NK-92 treated with Interleukin-12 subunit alpha and Interleukin-12 subunit beta, amount 100 ng/mL, for 24 hours (cell line): ENCODE results near the gene EPAS1.
"Not testable (repeated sequence)": the region's sequence is repeated elsewhere in the genome, so short reads cannot be mapped to it uniquely, and the experiment has no call there.

ENCODE experiments used
- DNase-seq: peaks from one replicate; lab custom pipeline; 2025; lab: John Stamatoyannopoulos, UW

The EPAS1 gene

DNA sequence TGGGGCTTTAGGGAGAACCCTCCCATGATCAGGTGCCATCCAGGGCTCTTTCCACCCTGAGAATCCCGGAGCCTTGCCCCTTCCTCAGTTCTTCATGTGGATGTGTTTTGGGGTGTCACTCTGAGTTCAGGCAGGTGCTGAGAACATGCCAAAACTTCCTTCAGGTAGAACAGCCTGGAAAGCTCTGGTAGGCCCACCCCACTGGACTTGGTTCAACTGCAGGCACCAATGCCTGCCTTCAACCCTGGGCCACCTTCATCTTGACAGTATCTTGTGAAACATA is 85.8 kb downstream of the EPAS1 start:
- DNase-seq = no peak

DNA sequence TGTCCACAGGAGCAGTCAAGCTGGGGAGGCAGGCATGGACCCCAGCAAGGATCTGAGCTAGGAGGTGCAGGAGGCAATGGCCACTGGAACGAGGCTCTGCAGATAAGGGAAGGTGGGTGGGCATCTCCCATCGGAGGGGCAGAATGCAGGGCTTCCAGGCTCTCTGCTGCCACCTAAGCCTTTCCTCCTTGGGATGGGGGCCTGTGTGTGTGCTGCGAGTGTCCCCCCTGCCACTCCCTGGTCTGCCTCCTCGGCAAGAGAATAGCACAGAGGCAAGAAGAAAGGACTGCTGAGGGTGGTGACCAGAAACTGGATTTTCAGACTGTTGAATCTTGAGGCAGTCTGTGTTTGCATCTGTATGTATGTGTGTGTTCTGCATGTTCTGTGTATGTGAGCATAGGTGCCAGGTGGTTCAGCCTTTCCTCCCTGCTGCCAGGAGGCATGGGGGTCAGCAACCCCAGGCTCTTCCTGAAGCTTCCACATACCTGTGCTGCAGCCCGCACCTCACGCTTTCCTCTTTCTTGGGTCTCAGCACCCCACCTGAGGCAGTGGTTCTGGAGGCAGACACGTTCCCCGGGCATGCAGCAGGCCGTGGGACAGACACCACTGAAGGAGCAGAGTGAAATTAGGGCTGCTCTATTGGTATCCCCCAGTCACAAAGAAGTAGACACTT is 86.7 kb downstream of the EPAS1 start:
- DNase-seq = no peak

- no peak for DNase-seq
Observed at GRCh38 chr2:46384457-46384815, 87.2 kb downstream of the EPAS1 start.

GRCh38 chr2:46385786-46386577 is 88.8 kb downstream of the EPAS1 start:
- DNase-seq = no peak

DNA sequence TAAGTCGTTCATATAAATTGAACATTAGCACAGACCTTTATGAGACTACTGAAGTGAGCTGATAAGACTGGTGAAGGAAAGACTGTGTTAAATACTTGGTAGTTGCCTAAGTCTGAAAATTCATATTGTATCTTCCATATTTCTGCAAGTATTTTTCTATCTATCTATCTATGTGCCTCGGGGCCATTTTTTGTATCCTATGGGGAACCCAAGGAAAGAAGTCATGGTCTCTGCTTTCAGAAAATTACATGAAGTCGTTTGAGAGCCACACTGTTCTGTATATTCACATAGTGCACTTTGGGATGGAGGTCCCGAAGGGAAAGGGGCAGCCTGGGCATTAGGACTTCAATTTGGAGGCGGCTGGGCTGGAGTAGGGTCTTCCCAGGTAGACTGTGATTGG is 89.6 kb downstream of the EPAS1 start:
- DNase-seq = no peak

DNA sequence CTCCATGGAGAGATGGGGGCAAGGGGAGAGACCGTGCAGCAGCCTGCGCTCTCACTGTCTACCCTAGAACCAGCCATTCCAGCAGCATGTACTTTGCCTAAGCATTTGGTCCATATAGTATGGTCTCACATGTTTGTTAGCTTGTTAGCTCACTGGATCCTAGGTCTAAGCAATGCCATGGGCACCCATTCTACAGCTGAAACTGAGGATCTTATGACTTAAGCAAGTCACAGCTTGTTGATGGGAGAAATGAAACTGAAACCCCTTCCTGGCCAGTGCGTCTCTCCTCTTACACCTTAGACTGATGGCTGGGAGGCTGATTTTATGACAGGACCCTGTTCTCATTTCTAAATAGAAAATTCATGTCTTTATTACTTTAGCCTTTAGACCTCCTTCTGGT is 90.1 kb downstream of the EPAS1 start:
- no peak for DNase-seq

GRCh38 chr2:46387886-46388515 is 90.8 kb downstream of the EPAS1 start:
- DNase-seq = no peak

- DNase-seq = no peak
Observed at GRCh38 chr2:46388881-46389280, 91.7 kb downstream of the EPAS1 start.

DNA sequence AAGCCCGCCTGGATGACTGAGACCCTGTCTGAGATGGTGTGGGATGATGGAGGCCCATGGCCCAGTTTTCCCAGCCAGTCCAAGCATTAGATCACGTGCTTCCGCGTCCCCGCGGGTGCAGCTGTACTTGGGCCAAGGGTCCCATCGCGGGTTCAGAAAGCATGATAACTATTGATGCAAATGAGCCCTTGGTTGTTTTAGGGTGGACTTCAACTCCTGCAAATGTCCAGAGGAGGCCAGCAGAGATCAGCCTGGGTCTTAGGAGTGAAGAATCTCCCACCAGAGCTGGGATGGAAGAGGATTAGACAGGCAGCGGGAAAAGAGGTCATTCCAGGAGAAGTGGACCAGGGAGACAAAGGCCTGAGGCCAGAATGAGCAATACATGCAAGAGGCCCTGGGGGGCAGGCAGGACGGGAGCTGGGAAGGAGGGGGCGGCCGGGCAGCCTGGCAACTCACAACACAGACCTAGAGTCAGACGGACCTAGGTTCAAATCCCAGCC is 92.3 kb downstream of the EPAS1 start:
- no peak for DNase-seq

DNA sequence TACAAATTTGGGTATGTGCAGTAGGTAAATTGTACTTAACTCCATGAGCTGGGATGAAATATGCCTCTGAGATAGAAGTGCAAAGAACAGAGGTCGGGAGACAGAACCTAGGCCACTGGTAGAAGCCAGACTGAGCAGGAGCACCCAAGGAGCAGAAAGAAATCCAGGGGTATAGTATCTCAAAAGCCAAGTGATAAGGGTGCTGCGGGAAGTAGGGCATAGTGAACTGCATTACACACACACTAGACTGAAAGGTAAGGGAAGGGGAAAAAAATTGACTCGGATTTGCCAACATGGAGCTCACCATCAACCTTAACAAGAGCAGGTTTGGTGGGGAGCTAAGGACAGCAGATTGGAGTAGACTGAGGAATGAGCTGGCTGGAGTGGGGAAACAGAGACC is 92.8 kb downstream of the EPAS1 start:
- no peak for DNase-seq

GRCh38 chr2:46390901-46391395 is 93.7 kb downstream of the EPAS1 start:
- DNase-seq = no peak

DNA sequence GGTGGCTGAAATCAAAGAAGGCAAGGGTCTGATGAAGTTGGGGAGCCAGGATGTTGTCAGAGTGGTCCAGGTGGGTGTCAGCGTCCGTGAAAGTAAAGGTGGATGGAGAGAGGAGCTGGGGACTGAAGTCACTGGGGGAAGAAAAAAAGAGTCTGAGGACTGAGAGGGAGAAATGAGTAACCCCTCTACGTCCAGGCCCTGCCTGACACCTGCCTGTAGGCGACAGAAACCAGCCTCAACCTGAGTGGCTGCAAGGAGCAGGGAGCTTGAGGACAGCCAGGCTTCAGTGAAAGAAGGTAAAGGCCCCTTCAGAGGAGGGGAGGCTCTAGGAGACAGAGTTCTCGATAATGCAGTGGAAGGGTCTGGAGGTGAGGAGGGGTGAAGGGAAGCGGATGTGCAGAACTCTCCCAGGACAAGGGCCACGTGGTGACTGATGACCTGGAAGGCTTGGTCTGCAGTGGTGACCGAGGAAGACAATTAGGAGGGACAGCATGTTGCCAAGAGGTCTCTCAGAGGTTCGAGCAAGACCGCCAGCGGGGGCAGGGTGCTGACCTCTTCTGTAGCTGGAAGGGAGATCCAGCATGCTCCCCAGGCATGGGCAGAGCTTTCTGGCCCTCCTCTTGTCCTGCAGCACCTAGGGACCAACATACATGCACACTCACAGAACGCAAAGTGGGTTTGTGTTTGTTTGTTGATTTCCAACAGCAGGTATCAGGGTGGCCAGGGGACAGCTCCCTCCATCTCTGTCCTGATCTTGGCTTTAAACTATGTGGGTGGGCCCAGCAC is 95.5 kb downstream of the EPAS1 start:
- DNase-seq = no peak

DNA sequence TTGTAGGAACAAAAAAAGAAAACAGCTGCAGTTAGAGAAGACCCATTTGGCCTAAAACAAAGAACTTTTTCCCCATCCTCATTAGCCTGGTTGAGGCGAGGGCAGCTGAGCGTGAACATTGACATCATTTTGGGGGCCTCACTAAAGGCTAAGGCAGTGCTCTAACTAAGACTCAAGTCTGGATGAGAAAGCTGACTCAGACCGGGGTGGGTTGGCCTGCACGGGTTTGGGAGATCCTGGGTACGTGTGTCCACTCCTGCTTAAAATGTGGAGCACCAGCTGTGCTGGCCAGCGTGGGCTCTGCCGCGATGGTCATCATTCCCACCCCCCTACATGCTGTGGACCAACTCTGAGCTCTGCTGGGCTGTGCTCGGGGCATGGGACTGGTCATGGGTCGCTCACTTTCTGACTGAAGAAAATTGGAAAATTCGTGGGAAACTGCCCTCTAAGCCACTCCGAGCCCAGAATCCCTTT is 96.2 kb downstream of the EPAS1 start:
- DNase-seq = no peak

- DNase-seq = no peak
Observed at GRCh38 chr2:46393865-46394264, 96.7 kb downstream of the EPAS1 start.

DNA sequence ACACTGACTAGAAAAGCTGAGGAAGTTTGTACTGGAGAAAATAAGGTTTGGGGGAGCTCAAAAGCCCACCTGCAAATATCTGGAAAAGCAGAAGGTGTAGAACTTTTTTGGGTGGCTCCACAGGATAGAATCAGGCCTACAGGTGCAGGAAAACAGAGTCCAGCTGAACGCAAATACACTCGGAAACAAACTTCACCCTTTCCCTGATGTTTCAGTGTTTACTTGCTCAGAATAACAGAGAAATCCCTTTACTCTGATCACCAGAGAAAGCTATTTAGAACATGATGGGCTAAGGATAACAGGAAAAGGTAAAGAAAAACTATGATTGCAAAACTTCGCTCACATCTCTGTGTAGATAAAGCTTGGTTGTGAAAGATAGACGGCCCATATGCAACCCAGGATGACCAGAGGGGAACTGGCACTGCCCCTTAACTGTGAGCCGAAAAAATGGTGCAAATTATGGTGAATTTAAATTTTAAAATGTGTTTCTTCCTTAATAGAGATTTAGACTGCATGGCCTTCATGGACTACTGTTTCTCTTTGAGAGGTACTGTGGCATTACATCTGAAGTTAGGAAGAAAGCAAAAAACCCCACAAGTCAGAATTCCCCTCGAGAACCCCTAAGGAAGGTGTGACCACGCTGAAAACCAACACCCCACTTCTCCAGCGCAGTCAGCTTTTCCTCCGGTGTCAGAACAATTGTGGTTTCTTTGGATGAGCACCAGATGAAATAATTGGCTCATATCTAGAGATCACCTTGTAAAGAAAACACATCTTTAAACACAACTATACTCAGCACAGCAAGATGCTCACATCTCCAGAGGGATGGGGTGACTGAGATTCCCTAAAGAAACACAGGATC is 97.7 kb downstream of the EPAS1 start:
- DNase-seq = no peak

- DNase-seq = not testable (repeated sequence)
Observed at GRCh38 chr2:46395730-46396129, 98.5 kb downstream of the EPAS1 start.

GRCh38 chr2:46400016-46400415 is 102.8 kb downstream of the EPAS1 start:
- no peak for DNase-seq

- DNase-seq = no peak
Observed at GRCh38 chr2:46402874-46403273, 105.7 kb downstream of the EPAS1 start.

- DNase-seq = no peak
Observed at GRCh38 chr2:46404181-46404759, 107.1 kb downstream of the EPAS1 start.

DNA sequence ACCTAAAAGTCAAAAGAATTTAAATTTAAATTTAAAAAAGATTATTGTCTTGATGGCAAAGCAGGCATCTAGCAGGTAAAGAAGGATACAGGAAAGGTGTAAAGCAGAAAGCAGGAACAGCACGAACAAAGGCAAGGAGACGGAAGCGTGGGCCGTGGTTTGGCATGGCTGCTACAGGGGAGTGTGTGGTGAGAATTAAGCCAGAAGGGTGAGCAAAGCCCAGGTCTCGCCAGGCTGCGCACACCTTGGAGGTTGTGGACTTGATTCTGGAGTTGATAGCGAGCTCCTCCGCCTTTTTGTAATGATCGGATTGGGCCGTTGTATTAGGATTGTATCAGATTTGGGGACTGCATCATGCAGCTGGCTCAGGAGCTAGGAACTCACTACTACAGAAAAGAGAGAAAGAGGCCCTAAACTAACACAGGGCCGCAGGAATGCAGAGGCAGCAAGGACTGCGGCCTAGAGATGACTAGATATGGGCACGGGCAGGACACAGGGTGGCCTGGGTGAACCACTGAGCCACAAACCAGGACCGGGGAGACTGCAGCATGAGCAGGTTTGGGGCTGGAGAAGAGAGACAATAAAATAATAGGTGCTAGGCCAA is 110.7 kb downstream of the EPAS1 start:
- DNase-seq = no peak
